DMS53 treated with DMSO at 0.1 percent for 48 hours (cell line): Measurements from ENCODE around the gene GEMIN7.
"Not testable (repeated sequence)": the region's sequence is repeated elsewhere in the genome, so short reads cannot be mapped to it uniquely, and the experiment has no call there.

Experiments used
- DNase-seq: peaks from one replicate; lab custom pipeline; 2025; ENCODE audit not compliant: unreplicated experiment; lab: John Stamatoyannopoulos, UW

The GEMIN7 gene

DNA sequence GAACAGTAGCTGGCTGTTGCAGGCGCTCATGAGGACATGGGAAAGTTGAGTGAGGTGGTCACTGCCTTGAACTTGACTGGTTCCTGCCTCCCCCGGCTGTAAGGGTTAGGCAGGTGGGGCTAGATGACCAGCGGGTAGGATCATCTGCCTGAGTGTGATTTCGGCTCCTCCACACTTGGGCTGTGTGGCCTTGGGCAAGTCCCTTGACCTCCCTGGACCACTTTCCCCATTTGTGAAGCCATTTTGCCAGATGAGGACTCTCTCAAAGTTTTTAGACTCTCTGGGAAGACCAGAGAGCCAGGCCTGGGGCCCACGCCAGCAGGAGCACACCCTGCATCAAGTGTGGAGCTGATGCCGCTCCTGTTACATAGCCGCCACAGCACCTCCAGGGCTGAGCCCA lies 23.4 kb downstream of the GEMIN7 start:
- DNase-seq: no peak

DNA sequence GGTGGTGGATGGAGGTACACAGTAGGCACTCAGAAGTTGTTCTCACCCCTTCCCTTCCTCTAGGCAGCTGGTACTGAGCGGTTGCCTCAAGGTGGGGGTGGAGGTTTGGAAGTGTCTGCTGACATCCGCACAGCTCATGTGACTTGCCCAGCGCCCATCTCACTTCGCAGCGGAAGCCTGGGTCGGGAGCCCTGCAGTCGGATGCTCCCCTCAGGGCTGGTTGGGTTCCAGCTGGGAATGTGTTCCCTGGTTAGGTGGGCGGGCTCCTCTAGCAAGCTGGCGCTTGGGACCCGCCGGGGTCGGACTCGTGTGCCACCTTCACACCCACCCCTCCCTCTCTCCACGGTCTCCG lies 24.1 kb downstream of the GEMIN7 start:
- DNase-seq: no peak

DNA sequence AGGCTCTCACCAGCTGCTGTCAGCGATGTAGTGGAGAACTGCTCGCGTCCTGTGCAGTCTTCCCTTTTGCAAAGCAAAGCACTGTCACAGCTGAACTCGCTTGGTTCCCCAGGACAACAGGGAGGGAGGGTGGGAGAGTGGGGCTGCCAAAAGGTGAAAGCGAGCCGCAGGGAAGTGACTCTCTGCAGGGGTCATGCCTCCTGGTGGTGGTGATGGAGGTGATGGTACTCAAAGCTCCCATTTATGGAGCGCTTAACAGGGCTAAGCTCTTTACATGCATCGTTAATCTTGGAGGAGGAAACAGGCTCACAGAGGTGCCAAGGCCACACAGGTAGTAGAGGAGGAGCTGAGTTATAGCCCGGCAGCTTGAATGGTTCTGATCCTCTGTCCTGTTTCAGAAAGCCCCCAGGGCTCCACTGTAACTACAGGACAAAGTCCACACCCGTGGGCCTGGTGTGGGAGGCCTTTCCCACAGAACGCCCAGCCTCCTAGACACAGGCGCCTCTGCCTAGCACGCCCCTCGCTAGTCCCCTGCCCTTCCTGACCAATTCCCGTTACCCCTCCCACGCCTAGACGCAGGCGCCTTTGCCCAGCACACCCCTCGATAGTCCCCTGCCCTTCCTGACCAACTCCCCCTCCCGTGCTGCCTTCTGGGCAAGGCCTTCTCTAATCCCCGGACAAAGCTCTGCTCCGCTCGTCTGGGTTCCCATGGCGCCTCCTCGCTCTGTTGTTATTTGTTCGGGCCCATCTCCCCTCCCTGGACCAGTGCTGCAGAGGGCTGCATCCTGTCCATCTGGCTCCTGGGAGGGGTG lies 24.7 kb downstream of the GEMIN7 start:
- no peak for DNase-seq

- DNase-seq: no peak
Observed at GRCh38 chr19:45104658-45105349, 25.7 kb downstream of the GEMIN7 start.

GRCh38 chr19:45106363-45106762 lies 27.3 kb downstream of the GEMIN7 start:
- DNase-seq: not testable (repeated sequence)

DNA sequence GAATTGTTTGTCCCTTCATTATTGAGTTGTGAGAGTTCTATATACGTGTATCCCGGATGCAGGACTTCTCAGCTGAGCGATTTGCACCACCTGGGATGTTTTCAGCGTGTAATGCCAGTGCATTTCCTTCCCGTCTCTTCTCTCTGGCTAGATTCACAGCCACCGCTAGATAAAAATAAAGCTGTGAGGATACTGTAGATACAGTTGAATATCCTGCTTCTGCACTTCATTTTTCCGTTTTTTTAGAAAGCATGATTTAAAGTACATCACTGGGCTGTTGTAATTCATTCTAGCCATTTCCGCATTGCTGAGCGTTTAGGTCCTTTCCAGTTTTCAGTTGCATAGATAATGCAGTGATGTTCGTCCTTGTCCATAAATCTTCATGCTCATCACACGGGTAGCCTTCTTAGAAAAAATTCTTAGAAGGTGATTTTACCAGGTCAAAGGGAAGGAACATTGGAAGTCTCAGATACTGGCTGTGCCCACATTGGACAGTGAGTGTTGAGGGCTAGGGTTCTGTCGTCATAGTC lies 28.6 kb downstream of the GEMIN7 start:
- DNase-seq: no peak

DNA sequence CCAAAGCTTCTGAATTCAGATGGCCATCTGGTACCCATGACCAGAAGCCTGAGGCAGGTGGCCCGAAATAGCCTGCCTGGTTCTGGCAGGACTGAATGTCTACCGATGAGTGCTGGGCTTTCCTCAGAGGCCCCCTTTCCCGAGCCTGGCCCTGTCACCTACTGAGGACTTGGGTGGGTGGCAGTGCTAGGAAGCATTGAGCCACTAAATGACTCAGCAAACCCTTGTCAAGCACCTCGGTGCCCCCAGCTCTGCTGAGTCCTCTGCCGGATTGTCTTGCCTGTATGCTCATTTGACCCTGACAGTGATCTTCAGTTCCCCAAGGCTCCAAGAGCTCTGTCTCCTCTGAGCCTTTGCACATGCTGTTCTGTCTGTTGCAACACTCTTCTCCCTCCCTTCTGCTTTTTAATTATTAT lies 31.8 kb downstream of the GEMIN7 start:
- DNase-seq: no peak

DNA sequence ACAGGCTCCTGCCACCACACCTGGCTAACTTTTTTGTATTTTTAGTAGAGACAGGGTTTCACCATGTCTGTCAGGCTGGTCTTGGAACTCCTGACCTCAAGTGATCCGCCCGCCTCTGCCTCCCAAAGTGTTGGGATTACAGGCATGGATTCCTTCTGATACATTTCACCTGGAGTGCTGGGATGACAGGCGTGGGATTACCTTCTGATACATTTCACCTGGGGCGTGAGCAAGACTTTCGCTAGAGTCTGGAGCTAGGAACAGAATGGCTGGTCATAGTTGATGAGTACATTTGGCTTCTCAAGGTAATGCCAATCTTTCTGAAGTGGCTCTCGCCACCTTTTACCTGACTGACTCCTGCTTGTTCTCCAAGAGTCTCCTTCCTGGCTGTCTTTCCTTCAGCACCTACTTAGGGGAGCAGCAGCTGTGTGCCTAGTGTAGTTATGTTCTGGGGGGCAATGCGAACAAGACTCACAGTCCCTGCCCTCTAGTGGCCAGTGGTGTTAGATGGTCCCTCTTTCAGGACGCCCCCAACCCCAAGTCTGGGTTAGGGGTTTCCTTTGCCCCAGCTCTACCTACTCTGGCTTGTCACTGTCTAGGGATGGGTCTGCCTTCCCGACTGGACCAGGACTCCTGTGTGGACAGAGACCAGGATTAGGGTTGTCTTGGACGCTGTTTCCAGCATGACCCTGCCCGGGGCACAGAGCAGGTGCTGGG lies 33.2 kb downstream of the GEMIN7 start:
- DNase-seq: no peak

GRCh38 chr19:45113628-45114027 lies 34.6 kb downstream of the GEMIN7 start:
- peak; percentile 86 for DNase-seq

DNA sequence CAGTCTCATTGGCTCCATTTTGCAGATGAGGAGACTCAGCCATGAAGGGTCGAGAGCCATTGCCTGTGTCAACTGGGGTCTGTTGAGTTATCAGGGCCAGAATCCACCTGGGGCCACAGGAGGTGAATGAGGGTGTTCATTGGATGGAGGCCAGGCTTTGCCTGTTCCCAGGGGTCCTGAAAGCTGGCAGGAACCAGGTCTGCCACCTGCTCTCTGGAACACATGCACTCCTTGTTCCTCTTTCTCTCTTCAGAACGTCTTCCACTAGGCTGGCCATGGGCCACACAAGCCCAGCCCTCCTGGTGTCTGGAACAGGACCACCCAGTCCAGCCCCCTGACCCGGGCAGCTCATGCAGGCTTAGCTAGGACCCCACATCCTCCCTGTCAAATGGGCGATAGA lies 35.1 kb downstream of the GEMIN7 start:
- no peak for DNase-seq

GRCh38 chr19:45115809-45116615 lies 37.0 kb downstream of the GEMIN7 start:
- no peak for DNase-seq

GRCh38 chr19:45117167-45117594 lies 38.1 kb downstream of the GEMIN7 start:
- DNase-seq: no peak

DNA sequence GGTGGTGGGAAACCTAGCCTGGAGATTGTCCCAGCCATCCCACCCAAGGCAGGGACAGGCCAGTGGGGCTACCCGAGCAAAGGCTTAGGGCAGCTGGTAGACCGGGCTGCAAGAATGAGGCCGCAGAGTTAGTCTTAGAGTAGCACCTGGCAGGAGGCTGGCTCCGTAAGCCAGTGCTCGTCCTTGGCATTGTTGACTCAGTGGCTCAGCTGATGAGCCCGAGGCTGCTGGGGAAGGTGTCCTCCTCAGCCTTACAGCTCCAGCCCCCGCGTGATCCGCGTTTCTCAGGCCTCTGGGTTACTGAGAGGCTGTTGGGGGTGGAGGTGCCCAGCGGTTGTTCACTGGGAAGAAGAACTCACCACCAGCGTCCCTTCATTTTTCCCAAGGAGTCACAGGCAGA lies 38.6 kb downstream of the GEMIN7 start:
- peak; percentile 16 for DNase-seq

DNA sequence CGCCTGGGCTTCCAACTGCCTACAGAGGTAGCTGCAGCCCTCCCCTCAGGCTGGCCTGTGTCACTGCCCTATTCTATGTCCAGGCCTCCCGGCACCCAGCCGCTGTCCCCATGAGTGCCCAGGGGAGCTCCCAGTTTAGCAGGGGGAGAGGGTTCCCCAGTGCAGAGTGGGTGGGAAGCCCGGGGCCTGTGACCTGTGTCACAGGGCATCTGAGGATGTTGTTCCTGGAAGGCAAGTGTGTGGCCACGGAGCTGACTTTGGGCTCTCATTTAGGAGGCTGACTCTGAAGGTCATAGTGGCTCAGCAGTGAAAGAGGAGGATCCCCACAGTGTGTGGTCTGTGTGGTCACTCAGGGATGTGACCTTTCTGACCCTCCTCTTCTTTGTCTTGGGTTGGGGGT lies 39.0 kb downstream of the GEMIN7 start:
- DNase-seq: no peak

DNA sequence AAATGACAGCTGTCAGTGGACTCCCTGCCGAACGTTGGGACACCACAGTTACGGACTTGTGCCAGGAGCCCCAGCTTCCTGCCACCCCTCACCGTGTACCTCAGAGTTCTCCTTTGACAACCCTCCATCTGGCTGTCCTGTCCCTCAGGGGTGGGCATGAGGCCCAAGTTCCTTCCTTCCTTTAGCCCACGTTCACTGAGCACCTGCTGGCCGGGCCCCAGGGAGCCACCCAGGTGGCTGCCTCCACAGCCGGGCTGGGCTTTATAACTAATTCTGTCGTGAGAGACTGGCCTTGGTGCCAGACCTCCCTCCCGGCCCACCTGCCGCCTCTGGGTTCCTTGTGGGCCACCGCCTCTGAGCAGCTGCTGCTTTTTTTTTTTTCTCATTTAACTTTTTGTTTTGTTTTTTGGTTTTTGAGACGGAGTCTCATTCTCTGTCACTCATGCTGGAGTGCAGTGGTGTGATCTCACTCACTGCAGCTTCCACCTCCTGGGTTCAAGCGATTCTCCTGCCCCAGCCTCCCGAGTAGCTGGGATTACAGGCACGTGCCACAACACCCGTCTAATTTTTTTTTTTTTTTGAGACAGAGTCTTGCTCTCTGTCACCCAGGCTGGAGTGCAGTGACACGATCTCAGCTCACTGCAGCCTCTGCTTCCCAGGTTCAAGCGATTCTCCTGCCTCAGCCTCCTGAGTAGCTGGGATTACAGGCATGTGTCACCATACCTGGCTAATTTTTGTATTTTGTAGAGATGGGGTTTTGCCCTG lies 39.7 kb downstream of the GEMIN7 start:
- not testable (repeated sequence) for DNase-seq

DNA sequence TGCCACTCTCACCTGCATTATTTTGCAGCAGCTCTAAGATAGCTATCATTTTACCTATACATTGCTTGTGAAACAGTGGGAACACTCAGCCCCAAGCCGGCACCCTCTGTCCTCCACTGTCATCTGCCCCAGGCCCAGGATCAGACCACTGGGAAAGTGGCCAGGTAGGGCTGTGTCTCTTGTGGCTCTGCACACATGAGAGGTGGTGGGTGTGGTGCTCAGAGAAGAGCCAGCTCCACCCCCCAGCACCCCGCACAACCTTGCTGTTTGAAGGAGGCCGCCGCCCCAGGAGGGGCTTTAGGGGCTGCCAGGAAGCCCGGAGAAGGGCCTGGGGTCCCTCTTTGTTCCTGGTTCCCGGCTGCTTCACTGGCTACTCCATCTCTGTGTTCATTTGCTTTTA lies 40.5 kb downstream of the GEMIN7 start:
- no peak for DNase-seq

DNA sequence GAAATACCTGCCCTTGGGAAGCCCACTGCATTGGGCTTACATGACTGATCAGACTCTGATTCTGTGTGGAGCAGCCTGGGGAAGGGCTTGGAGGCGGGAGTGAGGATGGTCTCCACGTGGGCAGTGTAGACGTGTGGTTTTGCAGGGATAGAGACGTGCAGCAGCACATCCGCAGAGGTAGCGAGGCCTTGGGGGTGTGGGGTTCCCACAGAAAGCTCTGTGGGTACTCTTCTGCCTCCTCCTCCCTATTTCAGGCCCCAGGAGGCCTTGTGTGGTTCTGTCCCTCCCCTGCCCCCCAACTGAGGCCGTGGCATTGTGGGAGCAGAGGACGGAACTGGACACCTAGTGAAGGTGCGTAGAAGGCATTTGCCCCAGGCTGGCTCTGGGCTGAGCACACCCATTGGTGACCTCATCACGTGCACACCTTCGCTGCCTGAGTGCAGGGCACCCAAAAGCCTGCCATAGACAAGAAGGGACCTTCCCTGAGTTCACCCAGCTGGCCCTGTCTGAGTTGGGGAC lies 42.8 kb downstream of the GEMIN7 start:
- no peak for DNase-seq

GRCh38 chr19:45122832-45123231 lies 43.8 kb downstream of the GEMIN7 start:
- DNase-seq: no peak

DNA sequence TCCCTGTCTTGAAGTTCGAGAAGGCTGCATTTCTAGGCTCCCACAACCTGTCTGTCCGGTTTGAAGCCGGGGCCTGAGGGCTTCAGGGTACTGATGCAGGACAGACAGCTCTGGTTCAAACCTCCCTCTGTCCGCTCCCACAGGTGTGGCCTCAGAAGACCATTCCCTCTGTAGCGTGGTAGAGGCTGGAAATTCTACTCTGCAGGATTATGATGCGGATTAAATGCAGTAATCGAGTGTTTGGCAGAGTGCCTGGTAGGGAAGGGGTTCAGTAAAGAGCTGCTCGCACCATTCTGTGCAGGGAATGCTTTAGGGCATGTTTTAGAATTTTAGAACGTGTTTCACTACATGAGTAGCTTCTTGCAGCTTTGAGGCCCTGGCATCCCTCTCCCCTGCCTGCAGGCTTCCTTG lies 44.4 kb downstream of the GEMIN7 start:
- DNase-seq: no peak

- DNase-seq: no peak
Observed at GRCh38 chr19:45124021-45124420, 45.0 kb downstream of the GEMIN7 start.
